H54 (cell line): ENCODE data around the gene HS1BP3.

ENCODE experiments used
- DNase-seq: peaks from one replicate; pipeline ENCODE4 v3.0.0; 2011; ENCODE audit warnings: low spot score, mixed read lengths; ENCODE audit not compliant: insufficient read length
- FAIRE-seq: peaks from 3 replicates; lab custom pipeline; 2011; peaks lifted over from hg19 to GRCh38; lab: Jason Lieb, UNC
- POLR2A ChIP-seq: IDR thresholded peaks from 2 replicates; pipeline ENCODE4 v1.6.1; 2011; ENCODE audit warnings: low read depth, mild to moderate bottlenecking, low read length

Gene HS1BP3

GRCh38 chr2:20620696-20621365 is 30.1 kb downstream of the HS1BP3 start:
- no peak for TF ChIP-seq POLR2A
- DNase-seq (no peak), FAIRE-seq (no peak)

- no peak for DNase-seq
- no peak for TF ChIP-seq POLR2A
- no peak for FAIRE-seq
These were observed 30.6 kb downstream of the HS1BP3 start for GRCh38 chr2:20620271-20620681.

GRCh38 chr2:20619624-20620024 is 31.3 kb downstream of the HS1BP3 start:
- FAIRE-seq (no peak), DNase-seq (no peak)
- no peak for TF ChIP-seq POLR2A

- no peak for TF ChIP-seq POLR2A
- no peak for DNase-seq
- no peak for FAIRE-seq
These were observed 31.9 kb downstream of the HS1BP3 start for GRCh38 chr2:20618886-20619521.

GRCh38 chr2:20618468-20618885 is 32.4 kb downstream of the HS1BP3 start:
- no peak for TF ChIP-seq POLR2A
- DNase-seq (no peak), FAIRE-seq (no peak)

GRCh38 chr2:20617892-20618467 is 32.9 kb downstream of the HS1BP3 start:
- FAIRE-seq (peak; percentile 87), DNase-seq (peak; percentile 97)
- no peak for TF ChIP-seq POLR2A

GRCh38 chr2:20617081-20617575 is 33.8 kb downstream of the HS1BP3 start:
- DNase-seq (no peak), FAIRE-seq (no peak)
- TF ChIP-seq POLR2A = no peak

- FAIRE-seq (no peak), DNase-seq (no peak)
- no peak for TF ChIP-seq POLR2A
These were observed 34.5 kb downstream of the HS1BP3 start for GRCh38 chr2:20616341-20616871.

GRCh38 chr2:20615466-20616241 is 35.2 kb downstream of the HS1BP3 start:
- FAIRE-seq (no peak), DNase-seq (no peak)
- TF ChIP-seq POLR2A = no peak

- DNase-seq (no peak), FAIRE-seq (no peak)
- TF ChIP-seq POLR2A = no peak
These were observed 35.8 kb downstream of the HS1BP3 start for GRCh38 chr2:20615068-20615465.

- DNase-seq (no peak), FAIRE-seq (no peak)
- no peak for TF ChIP-seq POLR2A
These were observed 36.5 kb downstream of the HS1BP3 start for GRCh38 chr2:20614201-20615067.
